MM.1S (cell line): ENCODE data around the gene SCP2D1.

Source experiments
- DNase-seq: peaks from one replicate; pipeline ENCODE4 v3.0.0-alpha.2; 2015
- H2AFZ ChIP-seq: fragments of 300-600 bp; sonication (generic); 2 replicates; pipeline ENCODE4 v1.6.0; 2016; ENCODE audit warnings: antibody characterized with exemption, low read length
- H3F3A ChIP-seq: fragments of 300-600 bp; sonication (generic); 2 replicates; pipeline ENCODE4 v1.6.1; 2016; ENCODE audit warnings: mild to moderate bottlenecking, antibody characterized with exemption, low read length, moderate library complexity, mixed read lengths; ENCODE audit not compliant: insufficient read depth
- H3K27ac ChIP-seq: fragments of 300-600 bp; sonication (generic); 2 replicates; pipeline ENCODE4 v1.5.1; 2016; ENCODE audit warnings: mild to moderate bottlenecking, low read length
- H3K27me3 ChIP-seq: fragments of 300-600 bp; sonication (generic); replicated peaks from 2 replicates; pipeline ENCODE4 v1.6.0; 2016; ENCODE audit warnings: low read length; ENCODE audit not compliant: insufficient read depth
- H3K36me3 ChIP-seq: fragments of 300-600 bp; sonication (generic); replicated peaks from 2 replicates; pipeline ENCODE4 v1.6.1; 2016; ENCODE audit warnings: mild to moderate bottlenecking, low read length, mixed read lengths; ENCODE audit not compliant: insufficient read depth
- H3K4me1 ChIP-seq: fragments of 300-600 bp; sonication (generic); 2 replicates; pipeline ENCODE4 v1.6.1; 2016; ENCODE audit warnings: low read length, mixed read lengths
- H3K4me2 ChIP-seq: fragments of 300-600 bp; sonication (generic); 2 replicates; pipeline ENCODE4 v1.6.0; 2016; ENCODE audit warnings: low read depth, low read length
- H3K4me3 ChIP-seq: fragments of 300-600 bp; sonication (generic); 2 replicates; pipeline ENCODE4 v1.5.1; 2016; ENCODE audit warnings: low read length, mixed read lengths
- H3K79me2 ChIP-seq: fragments of 300-600 bp; sonication (generic); 2 replicates; pipeline ENCODE4 v1.6.1; 2016; ENCODE audit warnings: mixed run types, low read length, mixed read lengths
- H3K9ac ChIP-seq: fragments of 300-600 bp; sonication (generic); 2 replicates; pipeline ENCODE4 v1.6.1; 2016; ENCODE audit warnings: low read length, mixed read lengths
- H3K9me2 ChIP-seq: fragments of 300-600 bp; sonication (generic); replicated peaks from 2 replicates; pipeline ENCODE4 v1.6.1; 2016; ENCODE audit warnings: mild to moderate bottlenecking, low read length, mixed read lengths; ENCODE audit not compliant: insufficient read depth
- H3K9me3 ChIP-seq: fragments of 300-600 bp; sonication (generic); replicated peaks from 2 replicates; pipeline ENCODE4 v1.6.1; 2016; ENCODE audit warnings: mild to moderate bottlenecking, low read length, mixed read lengths; ENCODE audit not compliant: insufficient read depth
- H4K20me1 ChIP-seq: fragments of 300-600 bp; sonication (generic); 2 replicates; pipeline ENCODE4 v1.6.1; 2016; ENCODE audit warnings: mild to moderate bottlenecking, low read length, moderate library complexity, mixed read lengths; ENCODE audit not compliant: insufficient read depth
- CTCF ChIP-seq: fragments of 300-600 bp; sonication (generic); IDR thresholded peaks from 2 replicates; pipeline ENCODE4 v1.5.1; 2016; ENCODE audit warnings: antibody characterized with exemption, low read length, mixed read lengths
- EZH2 ChIP-seq: fragments of 300-600 bp; sonication (generic); optimal IDR thresholded peaks from 2 replicates; pipeline ENCODE3; 2017; ENCODE audit warnings: low read depth, mild to moderate bottlenecking, antibody characterized with exemption, low read length, mixed read lengths
- EZH2phosphoT487 ChIP-seq: fragments of 300-600 bp; sonication (generic); IDR thresholded peaks from 2 replicates; pipeline ENCODE4 v1.6.1; 2018; ENCODE audit warnings: antibody characterized with exemption, low read length

Gene SCP2D1

DNA sequence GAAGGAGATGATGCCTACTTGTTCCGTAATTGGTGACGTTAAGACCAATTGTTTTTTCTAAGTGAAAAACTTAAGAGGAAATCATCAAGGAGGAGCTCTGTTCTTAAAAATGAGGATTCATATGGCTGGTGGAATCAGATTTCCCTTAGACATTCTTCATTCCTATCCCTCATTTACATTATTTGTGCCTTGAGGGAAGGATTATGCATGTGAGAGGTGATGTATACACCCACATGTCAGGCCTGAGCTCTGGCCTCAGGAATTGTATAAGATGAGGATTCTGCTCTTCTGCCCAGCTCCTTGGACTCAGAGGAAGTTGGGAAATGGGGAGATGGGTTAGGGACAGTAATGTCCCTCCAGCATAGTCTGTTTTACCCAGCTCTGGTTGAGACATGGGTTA, 42.3 kb downstream of the SCP2D1 start:
- Histone ChIP-seq H3K79me2 (no peaks in the 10 kb centered on the region), H3K4me3 (no peak overlapping the region), H3K9ac (no peak overlapping the region), H3K27ac (no peak overlapping the region), H3K9me3 (no peaks in the 10 kb centered on the region), H3K4me2 (no peak overlapping the region), H3K36me3 (no peaks in the 10 kb centered on the region), H2AFZ (no peak overlapping the region), H3F3A (no peaks in the 10 kb centered on the region), H3K4me1 (no peaks in the 10 kb centered on the region), H3K9me2 (no peaks in the 10 kb centered on the region), H3K27me3 (no peaks in the 10 kb centered on the region), H4K20me1 (no peaks in the 10 kb centered on the region)
- no peak for DNase-seq
- TF ChIP-seq CTCF (no peak), EZH2phosphoT487 (no peak), EZH2 (no peak)

DNA sequence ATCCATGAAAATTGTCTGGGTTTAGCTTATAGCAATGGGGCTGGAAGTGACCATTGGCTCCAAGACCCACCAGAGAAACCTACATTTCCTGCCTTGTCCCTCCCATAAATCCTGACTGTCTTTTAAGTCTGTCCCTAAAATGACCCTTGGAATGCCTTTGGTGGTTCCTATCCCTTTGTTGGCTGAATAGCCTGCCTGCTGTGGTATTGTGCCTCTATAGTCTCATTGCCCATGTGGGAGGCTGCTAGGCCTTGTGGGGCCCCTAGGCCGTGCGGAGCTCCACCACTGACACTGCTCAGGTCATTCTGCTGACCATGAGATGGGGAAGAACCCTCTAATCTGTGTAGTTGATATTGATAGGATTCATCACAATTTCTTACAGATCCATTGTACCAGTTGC, 43.3 kb downstream of the SCP2D1 start:
- Histone ChIP-seq H3K9me3 (no peaks in the 10 kb centered on the region), H3F3A (no peaks in the 10 kb centered on the region), H3K4me2 (no peak overlapping the region), H3K36me3 (no peaks in the 10 kb centered on the region), H4K20me1 (no peaks in the 10 kb centered on the region), H2AFZ (no peak overlapping the region), H3K9me2 (no peaks in the 10 kb centered on the region), H3K4me3 (no peak overlapping the region), H3K79me2 (no peaks in the 10 kb centered on the region), H3K27me3 (no peaks in the 10 kb centered on the region), H3K9ac (no peak overlapping the region), H3K4me1 (no peaks in the 10 kb centered on the region), H3K27ac (no peak overlapping the region)
- no peak for DNase-seq
- TF ChIP-seq CTCF (no peak), EZH2phosphoT487 (no peak), EZH2 (no peak)

DNA sequence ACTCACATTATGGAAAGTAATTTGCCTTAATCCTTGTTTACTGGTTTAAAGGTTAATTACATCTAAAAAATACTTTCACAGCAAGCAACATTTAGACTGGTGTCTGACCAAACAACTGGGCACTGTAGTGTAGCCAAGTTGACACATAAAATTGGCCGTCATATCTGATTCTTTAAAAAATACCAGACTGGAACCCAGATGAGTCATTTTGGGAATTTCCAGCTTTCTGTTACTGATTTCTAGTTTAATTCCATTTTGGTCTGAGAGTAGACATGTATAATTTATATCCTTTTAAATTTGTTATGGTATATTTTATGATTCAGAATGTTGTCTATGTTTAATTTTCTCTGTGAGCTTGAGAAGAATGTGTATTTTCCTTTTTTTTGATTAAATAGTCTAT, 44.1 kb downstream of the SCP2D1 start:
- Histone ChIP-seq H3K9me2 (no peaks in the 10 kb centered on the region), H3K4me1 (no peaks in the 10 kb centered on the region), H3K4me3 (no peak overlapping the region), H4K20me1 (no peaks in the 10 kb centered on the region), H3K4me2 (no peak overlapping the region), H3K79me2 (no peaks in the 10 kb centered on the region), H3K9ac (no peak overlapping the region), H3K27me3 (no peaks in the 10 kb centered on the region), H3F3A (no peaks in the 10 kb centered on the region), H3K9me3 (no peaks in the 10 kb centered on the region), H2AFZ (no peak overlapping the region), H3K27ac (no peak overlapping the region), H3K36me3 (no peaks in the 10 kb centered on the region)
- DNase-seq = no peak
- no peak for TF ChIP-seq EZH2
- TF ChIP-seq CTCF = no peak
- TF ChIP-seq EZH2phosphoT487 = no peak
